Measurements from ENCODE around the gene ATP11B.
"Not testable (repeated sequence)": the region's sequence is repeated elsewhere in the genome, so short reads cannot be mapped to it uniquely, and the experiment has no call there.

ATP11B gene

DNA sequence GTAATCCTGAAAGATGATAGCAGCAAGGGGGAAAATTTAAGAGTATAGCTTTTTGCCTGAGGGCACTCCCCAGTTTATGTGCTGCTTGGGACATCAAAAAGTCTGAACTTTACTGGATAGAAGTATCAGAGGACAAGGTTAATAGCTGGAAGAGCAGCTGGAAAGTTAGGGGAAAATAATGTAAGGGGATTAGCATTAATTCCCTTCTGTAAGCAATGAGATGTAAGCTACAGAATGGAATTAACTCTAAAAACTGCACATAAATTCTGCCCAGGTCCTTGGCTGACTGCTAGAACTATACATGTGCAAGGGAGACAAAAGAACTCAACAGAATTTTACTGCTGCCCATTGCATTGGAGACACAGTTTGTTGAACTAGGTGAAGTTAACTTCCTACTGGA lies 55.6 kb downstream of the ATP11B start:
- no peak overlapping the region for H3K4me3 ChIP-seq (ENCODE audit: low read depth, low read length)
- TF ChIP-seq, protein P1, sequence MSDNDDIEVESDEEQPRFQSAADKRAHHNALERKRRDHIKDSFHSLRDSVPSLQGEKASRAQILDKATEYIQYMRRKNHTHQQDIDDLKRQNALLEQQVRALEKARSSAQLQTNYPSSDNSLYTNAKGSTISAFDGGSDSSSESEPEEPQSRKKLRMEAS (IDR thresholded peaks at IDR 0.05; ENCODE audit: low read depth, low read length), result no peak
- no peak for TF ChIP-seq POLR2A (IDR thresholded peaks at IDR 0.05; ENCODE audit: extremely low read depth, insufficient read length)
- no peak for DNase-seq (ENCODE audit: low read depth)

DNA sequence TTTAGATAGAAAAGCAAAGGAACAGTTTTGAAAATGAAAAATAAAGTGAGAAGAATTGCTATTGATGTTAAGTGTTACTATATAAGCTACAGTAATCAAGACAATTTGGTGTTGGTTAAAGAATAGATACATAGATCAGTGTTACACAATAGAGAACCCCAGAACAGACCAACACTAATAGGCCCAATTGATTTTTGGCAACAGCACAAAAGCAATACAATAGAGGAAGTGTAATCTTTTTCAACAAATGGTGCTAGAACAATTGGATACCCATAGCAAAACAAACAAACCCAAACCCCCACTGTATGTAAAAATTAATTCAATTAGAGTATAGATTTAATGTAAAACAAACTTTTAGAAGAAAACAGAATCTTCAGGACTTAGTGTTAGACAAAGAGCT lies 61.8 kb downstream of the ATP11B start:
- H3K4me3 ChIP-seq (ENCODE audit: low read depth, low read length), result no peak overlapping the region
- no peak for DNase-seq (ENCODE audit: low read depth)
- TF ChIP-seq, protein P1 (IDR thresholded peaks at IDR 0.05; ENCODE audit: low read depth, low read length), result no peak
- TF ChIP-seq, protein P2, sequence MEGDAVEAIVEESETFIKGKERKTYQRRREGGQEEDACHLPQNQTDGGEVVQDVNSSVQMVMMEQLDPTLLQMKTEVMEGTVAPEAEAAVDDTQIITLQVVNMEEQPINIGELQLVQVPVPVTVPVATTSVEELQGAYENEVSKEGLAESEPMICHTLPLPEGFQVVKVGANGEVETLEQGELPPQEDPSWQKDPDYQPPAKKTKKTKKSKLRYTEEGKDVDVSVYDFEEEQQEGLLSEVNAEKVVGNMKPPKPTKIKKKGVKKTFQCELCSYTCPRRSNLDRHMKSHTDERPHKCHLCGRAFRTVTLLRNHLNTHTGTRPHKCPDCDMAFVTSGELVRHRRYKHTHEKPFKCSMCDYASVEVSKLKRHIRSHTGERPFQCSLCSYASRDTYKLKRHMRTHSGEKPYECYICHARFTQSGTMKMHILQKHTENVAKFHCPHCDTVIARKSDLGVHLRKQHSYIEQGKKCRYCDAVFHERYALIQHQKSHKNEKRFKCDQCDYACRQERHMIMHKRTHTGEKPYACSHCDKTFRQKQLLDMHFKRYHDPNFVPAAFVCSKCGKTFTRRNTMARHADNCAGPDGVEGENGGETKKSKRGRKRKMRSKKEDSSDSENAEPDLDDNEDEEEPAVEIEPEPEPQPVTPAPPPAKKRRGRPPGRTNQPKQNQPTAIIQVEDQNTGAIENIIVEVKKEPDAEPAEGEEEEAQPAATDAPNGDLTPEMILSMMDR (IDR thresholded peaks at IDR 0.05; ENCODE audit: low read depth, low read length), result no peak
- TF ChIP-seq POLR2A (IDR thresholded peaks at IDR 0.05; ENCODE audit: extremely low read depth, insufficient read length) (no peak), MYC (IDR thresholded peaks at IDR 0.05; ENCODE audit: low read depth, low read length) (no peak)

DNA sequence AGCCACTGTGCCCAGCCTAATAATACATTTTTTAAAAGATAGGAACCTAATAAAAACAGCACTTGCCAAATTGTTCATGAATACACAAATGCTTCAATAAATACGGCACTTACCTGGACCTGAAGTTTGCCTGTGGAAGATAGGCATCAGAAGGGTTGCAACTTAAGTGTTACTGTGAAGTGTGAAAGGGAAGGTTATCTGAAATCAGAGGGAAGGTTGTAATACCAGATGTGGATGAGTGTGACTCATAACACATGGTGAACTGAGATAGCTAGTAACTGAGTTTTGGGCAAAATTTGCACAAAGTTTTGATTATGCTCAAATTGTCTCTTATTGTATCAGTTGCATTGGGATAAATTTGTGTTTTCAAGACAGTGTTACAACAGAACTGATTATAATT lies 68.0 kb downstream of the ATP11B start:
- TF ChIP-seq, protein P2 (IDR thresholded peaks at IDR 0.05; ENCODE audit: low read depth, low read length), result no peak
- TF ChIP-seq, protein P1 (IDR thresholded peaks at IDR 0.05; ENCODE audit: low read depth, low read length), result no peak
- TF ChIP-seq MYC (IDR thresholded peaks at IDR 0.05; ENCODE audit: low read depth, low read length) (no peak), POLR2A (IDR thresholded peaks at IDR 0.05; ENCODE audit: extremely low read depth, insufficient read length) (no peak)
- DNase-seq (ENCODE audit: low read depth), result no peak
- H3K4me3 ChIP-seq (ENCODE audit: low read depth, low read length), result no peak overlapping the region

DNA sequence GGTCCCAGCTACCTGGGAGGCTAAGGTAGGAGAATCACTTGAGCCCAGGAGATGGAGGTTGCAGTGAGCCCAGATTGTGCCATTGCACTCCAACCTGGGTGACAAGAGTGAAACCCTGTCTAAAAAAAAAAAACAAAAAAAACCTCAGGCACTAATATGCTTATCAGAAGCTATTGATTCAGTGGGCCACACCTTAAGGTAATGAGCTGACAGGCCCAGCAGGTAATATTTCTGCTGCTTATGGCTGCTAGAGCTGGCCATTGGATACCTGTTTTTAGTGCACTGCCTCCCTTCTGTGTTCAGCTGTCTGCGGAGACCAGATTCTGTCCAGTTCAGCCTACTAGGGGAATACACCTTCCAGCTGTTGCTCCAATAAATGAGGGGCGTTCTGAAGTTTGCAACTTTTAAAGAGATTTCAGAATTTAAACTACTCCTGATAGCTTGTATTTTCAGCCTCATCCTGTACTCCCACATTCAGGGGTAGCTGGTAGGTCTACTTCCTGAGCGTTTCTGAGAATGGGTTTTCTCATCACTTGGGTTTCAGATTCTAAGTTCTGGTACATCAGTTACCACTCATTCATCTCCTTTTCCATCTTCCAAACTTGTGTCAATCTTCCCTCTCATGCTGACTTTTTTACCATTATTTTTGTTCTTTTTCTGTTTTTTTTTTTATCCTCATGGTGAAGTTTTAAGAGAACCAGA lies 69.0 kb downstream of the ATP11B start:
- H3K4me3 ChIP-seq (ENCODE audit: low read depth, low read length), result no peak overlapping the region
- TF ChIP-seq POLR2A (IDR thresholded peaks at IDR 0.05; ENCODE audit: extremely low read depth, insufficient read length) (no peak), MYC (IDR thresholded peaks at IDR 0.05; ENCODE audit: low read depth, low read length) (no peak)
- TF ChIP-seq, protein P2 (IDR thresholded peaks at IDR 0.05; ENCODE audit: low read depth, low read length), result no peak
- TF ChIP-seq, protein P1 (IDR thresholded peaks at IDR 0.05; ENCODE audit: low read depth, low read length), result no peak
- DNase-seq (ENCODE audit: low read depth), result no peak

DNA sequence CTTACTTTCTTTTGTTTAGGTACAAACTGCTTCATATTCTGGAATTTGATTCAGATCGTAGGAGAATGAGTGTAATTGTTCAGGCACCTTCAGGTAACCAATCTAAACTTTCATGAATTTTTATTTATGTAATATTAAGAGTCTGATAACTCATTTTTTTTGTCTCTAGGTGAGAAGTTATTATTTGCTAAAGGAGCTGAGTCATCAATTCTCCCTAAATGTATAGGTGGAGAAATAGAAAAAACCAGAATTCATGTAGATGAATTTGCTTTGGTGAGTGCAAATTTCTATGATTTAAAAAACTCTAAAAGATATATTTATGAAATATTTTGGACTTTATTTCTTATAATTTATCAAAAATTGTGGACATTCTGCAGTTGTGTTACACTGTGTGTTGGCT lies 75.8 kb downstream of the ATP11B start:
- DNase-seq (ENCODE audit: low read depth), result no peak
- no peak overlapping the region for H3K4me3 ChIP-seq (ENCODE audit: low read depth, low read length)
- TF ChIP-seq, protein P1 (IDR thresholded peaks at IDR 0.05; ENCODE audit: low read depth, low read length), result no peak
- TF ChIP-seq, protein P2 (IDR thresholded peaks at IDR 0.05; ENCODE audit: low read depth, low read length), result no peak
- TF ChIP-seq MYC (IDR thresholded peaks at IDR 0.05; ENCODE audit: low read depth, low read length), result no peak
- no peak for TF ChIP-seq POLR2A (IDR thresholded peaks at IDR 0.05; ENCODE audit: extremely low read depth, insufficient read length)

DNA sequence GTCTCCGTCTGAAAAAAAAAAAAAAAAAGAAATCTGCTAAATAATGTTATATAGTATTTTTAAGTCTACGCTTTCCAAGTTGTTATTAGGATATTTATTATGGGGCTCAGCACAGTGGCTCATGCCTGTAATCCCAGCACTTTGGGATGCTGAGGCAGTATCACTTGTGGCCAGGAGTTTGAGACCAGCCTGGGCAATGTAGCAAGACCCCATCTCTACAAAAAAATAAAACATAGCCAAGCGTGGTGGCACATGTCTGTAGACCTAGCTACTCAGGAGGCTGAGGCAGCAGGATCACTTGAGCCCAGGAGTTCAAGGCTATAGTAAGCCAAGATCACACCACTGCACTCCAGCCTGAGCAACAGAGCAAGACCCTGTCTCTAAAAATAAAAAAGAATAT lies 77.6 kb downstream of the ATP11B start:
- DNase-seq (ENCODE audit: low read depth); H3K4me3 ChIP-seq (ENCODE audit: low read depth, low read length): not testable (repeated sequence)
